HG03469 (cell line): Measurements from ENCODE around the gene MSL1.
A peak's percentile ranks its signal among the peaks of the same experiment; 100 is the strongest.

ENCODE experiments used
- ATAC-seq: cut with Tn5 transposase; IDR thresholded peaks from one replicate; pipeline ENCODE4 v1.9.1; 2021; ENCODE audit warnings: mild to moderate bottlenecking, moderate library complexity, moderate number of reproducible peaks; ENCODE audit not compliant: unreplicated experiment

MSL1 gene

GRCh38 chr17:40104594-40105486 is 16.9 kb upstream of the MSL1 start:
- ATAC-seq: no peak

- no peak for ATAC-seq
These were observed 15.7 kb upstream of the MSL1 start for GRCh38 chr17:40105861-40106759.

GRCh38 chr17:40106760-40107521 is 14.8 kb upstream of the MSL1 start:
- ATAC-seq: no peak

- no peak for ATAC-seq
These were observed 14.1 kb upstream of the MSL1 start for GRCh38 chr17:40107522-40108174.

GRCh38 chr17:40108970-40109824 is 12.6 kb upstream of the MSL1 start:
- no peak for ATAC-seq

- no peak for ATAC-seq
These were observed 11.5 kb upstream of the MSL1 start for GRCh38 chr17:40110026-40110845.

- no peak for ATAC-seq
These were observed 10.3 kb upstream of the MSL1 start for GRCh38 chr17:40111221-40112128.

- no peak for ATAC-seq
These were observed 9.5 kb upstream of the MSL1 start for GRCh38 chr17:40112191-40112711.

GRCh38 chr17:40112718-40113109 is 9.1 kb upstream of the MSL1 start:
- no peak for ATAC-seq

GRCh38 chr17:40113110-40113906 is 8.5 kb upstream of the MSL1 start:
- peak; percentile 55 for ATAC-seq

GRCh38 chr17:40113907-40114245 is 7.9 kb upstream of the MSL1 start:
- no peak for ATAC-seq

- ATAC-seq: no peak
These were observed 6.7 kb upstream of the MSL1 start for GRCh38 chr17:40115101-40115436.

GRCh38 chr17:40122136-40122998 is 596 bp downstream of the MSL1 start:
- ATAC-seq: no peak

GRCh38 chr17:40122999-40123810 is 1.4 kb downstream of the MSL1 start:
- no peak for ATAC-seq

- ATAC-seq: no peak
These were observed 2.0 kb downstream of the MSL1 start for GRCh38 chr17:40123811-40124114.
